ENCODE measurements around the gene PRKD3. TPM values are rescaled to one million over a fixed set of nuclear protein-coding genes. Genes with fewer than 3 reads are reported as not detected.

Gene PRKD3
- total and polyA plus RNA-seq, 10 of the 15 experiments (the other 5 are each of a cell fraction or from before 2014, with no cell fraction given) = 3.3 to 14.9 (median 7.9) TPM

- TF ChIP-seq MTA3 (IDR thresholded peaks at IDR 0.05; ENCODE audit: borderline replicate concordance, low read length) (no peak), RB1 (IDR thresholded peaks at IDR 0.05; ENCODE audit: borderline replicate concordance) (no peak)
Observed at GRCh38 chr2:37348155-37348554, 23.5 kb upstream of the PRKD3 start (continued).

- Histone ChIP-seq H3K4me3 (peak within 1 kb of the TSS; percentile 62), H4K20me1 (ENCODE audit: control insufficient read depth, insufficient read depth) (no peaks in the 10 kb centered on the region), H3K4me1 (ENCODE audit: control insufficient read depth, insufficient read depth, low read length) (peaks cover 7% of the 10 kb centered on the region; the same call in 1 of the 2 replicates), H3K36me3 (ENCODE audit: control insufficient read depth in 2 of 2, insufficient read depth in 2 of 2, low read length in 1 of 2) (no peaks in the 10 kb centered on the region), H3K9ac (ENCODE audit: control insufficient read depth, insufficient read depth, low read length) (no peak within 1 kb of the TSS), H3K9me3 (replicated peaks; ENCODE audit: control insufficient read depth, insufficient read depth, low read length) (no peaks in the 10 kb centered on the region), H3K27ac (ENCODE audit: control insufficient read depth, insufficient read depth) (no peak within 1 kb of the TSS), H3K4me2 (ENCODE audit: control insufficient read depth, insufficient read depth) (peak within 1 kb of the TSS; percentile 94), H3K79me2 (ENCODE audit: control insufficient read depth, insufficient read depth, low read length) (no peaks in the 10 kb centered on the region), H3K27me3 (replicated peaks in 1 of 2; ENCODE audit: control insufficient read depth in 2 of 2, insufficient read depth in 2 of 2, low read length in 1 of 2) (peaks cover 9 to 12% of the 10 kb centered on the region in 2 experiments), H2AFZ (ENCODE audit: control insufficient read depth, low read depth, low read length) (peak within 1 kb of the TSS; percentile 39)
- ATAC-seq = peak; percentile 74
- WGBS (ENCODE audit: insufficient coverage, insufficient replicate concordance, low lambda C conversion rate, missing lambda C conversion rate) = 6% methylated on average over 73 of the region's 73 CpGs
- ChIA-PET SMC1A (ENCODE audit: uncharacterized antibody, unreplicated experiment) (no interaction called here), CTCF (interaction anchor here (1.5 kb wide), 1 partner anchor 51 kb away, joined by 4 read pairs; no protein-coding TSS in a partner anchor), POLR2A (no interaction called here), RAD21 (ENCODE audit: unreplicated experiment) (no interaction called here)
- in situ Hi-C loops (cut with MboI) (no loop called here), intact Hi-C loops (cut with micrococcal nuclease; ENCODE audit: unreplicated experiment) (no loop called here)
- BruUV-seq (replicated peaks) = no TSS peak
- FAIRE-seq = no peak
- TF ChIP-seq SUZ12 (IDR thresholded peaks at IDR 0.05; ENCODE audit: unreplicated experiment) (peak; percentile 75), ZSCAN29 (IDR thresholded peaks at IDR 0.05) (no peak), SKIL (IDR thresholded peaks at IDR 0.05; ENCODE audit: low read depth, poor library complexity, severe bottlenecking) (no peak), RUNX3 (IDR thresholded peaks at IDR 0.05; ENCODE audit: low read length) (peak; percentile 19; the same call in 1 of the 2 replicates), EED (IDR thresholded peaks at IDR 0.05; ENCODE audit: low read depth) (0 out of 2 replicates have a peak, but pooled peaks have one; percentile 13), JUND (IDR thresholded peaks at IDR 0.05; ENCODE audit: low read depth, low read length) (no peak), DPF2 (IDR thresholded peaks at IDR 0.05) (0 out of 2 replicates have a peak, but pooled peaks have one; percentile 31)
- DNase-seq (ENCODE audit: low read depth, low spot score) = no peak
Observed at GRCh38 chr2:37344453-37345361, 20.1 kb upstream of the PRKD3 start, which contains the start of gene QPCT. Gene QPCT, plus strand, starts transcription at chr2:37344630. Its CDS starts 102 bp downstream, at chr2:37344732.
